ENCODE data around the gene ERC1. TPM values are rescaled to one million over a fixed set of nuclear protein-coding genes. Genes with fewer than 3 reads are reported as not detected.

ERC1 gene
- total and polyA plus RNA-seq, 7 donors: 5.4 to 97.8 (median 34.6) TPM

DNA sequence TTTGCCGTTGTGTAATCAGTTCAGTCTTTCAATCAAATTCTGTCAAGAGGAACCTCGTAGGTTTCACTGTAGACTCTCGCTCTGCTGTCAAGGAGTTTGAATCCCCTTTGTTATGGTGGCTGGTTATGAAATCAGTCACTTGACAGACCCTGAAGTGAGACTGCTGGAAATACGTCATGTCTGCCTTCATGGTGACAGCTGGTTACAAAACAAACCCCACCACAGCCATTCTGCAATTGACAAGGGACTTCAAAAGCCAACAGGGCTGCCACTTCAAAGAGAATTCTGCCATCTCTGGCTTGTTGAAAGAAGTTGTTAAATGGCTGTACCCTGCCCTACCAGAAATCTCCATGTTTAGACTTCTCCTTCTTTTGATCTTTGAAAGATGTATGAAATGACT is 286.9 kb downstream of the ERC1 start:
- Histone ChIP-seq H3K27ac (no peak overlapping the region), H3K4me3 (no peak overlapping the region), H3K27me3 (no peaks in the 10 kb centered on the region), H3K36me3 (no peaks in the 10 kb centered on the region), H3K9me3 (no peaks in the 10 kb centered on the region), H3K4me1 (peaks cover 0 to 25% (median 18%) of the 10 kb centered on the region in 4 donors)
- TF ChIP-seq POLR2A (IDR thresholded peaks at IDR 0.05): no peak
- TF ChIP-seq EP300 (IDR thresholded peaks at IDR 0.05): no peak
- TF ChIP-seq POLR2AphosphoS5 (IDR thresholded peaks at IDR 0.05): no peak
- TF ChIP-seq CTCF (IDR thresholded peaks at IDR 0.05): no peak
- intact Hi-C loops (cut with DNase I): no loop called here
- no peak for DNase-seq
- whole genome bisulfite sequencing, 2 donors: 69 to 89% methylated on average over 4 of the region's 4 CpGs

DNA sequence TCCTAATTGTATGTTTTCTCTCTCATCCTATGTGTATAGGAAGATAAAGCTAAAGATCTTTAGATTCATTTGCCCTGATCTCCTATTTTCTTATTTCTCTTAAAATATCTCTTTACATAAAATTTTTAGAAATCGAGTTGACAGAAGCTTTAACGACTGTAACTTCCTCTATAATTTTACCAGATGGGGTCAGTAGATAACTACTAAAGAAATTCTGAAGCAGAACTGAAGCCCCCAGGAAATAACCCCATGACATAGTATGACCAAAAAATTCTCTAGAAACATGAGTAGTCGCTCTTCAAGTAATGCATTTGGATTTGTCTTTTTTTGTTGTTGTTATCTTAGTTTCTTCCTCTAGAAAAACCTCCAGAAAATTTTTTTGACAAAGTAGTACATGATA is 288.0 kb downstream of the ERC1 start:
- no peak for DNase-seq
- peak in 1 of 4 experiments; percentile 14 for TF ChIP-seq CTCF (IDR thresholded peaks at IDR 0.05)
- TF ChIP-seq EP300 (IDR thresholded peaks at IDR 0.05): no peak
- Histone ChIP-seq H3K9me3 (no peaks in the 10 kb centered on the region), H3K27ac (no peak overlapping the region), H3K4me3 (no peak overlapping the region), H3K36me3 (no peaks in the 10 kb centered on the region), H3K27me3 (no peaks in the 10 kb centered on the region), H3K4me1 (peaks cover 4 to 37% (median 28%) of the 10 kb centered on the region in 4 donors)
- intact Hi-C loops (cut with DNase I): no loop called here
- WGBS, 2 donors: 35 to 49% methylated on average over 3 of the region's 3 CpGs

DNA sequence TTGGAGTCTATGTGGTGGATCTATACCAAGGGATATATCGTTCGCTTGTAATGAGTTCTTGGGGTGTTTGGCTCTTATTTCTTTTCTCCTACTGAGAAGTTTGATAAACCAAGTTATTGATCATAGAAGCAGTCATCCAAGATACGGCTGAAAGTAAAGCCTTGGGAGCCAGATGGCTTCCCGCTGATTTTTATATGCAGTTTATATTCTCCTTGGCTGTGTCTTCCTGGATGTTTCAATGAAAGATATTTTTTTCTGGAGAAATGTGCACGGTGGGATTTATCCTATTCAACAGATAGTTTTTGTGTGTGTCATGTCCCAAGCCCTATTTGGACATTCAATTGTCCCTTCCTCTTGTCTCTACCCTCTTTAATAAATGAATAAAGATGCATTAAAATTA is 289.0 kb downstream of the ERC1 start:
- no peak overlapping the region for H3K27ac ChIP-seq
- no peaks in the 10 kb centered on the region for H3K36me3 ChIP-seq
- intact Hi-C loops (cut with DNase I): loop anchor here (5.0 kb wide), 2 partner anchors 73 to 312 kb away; partner anchors contain the start of gene FBXL14
- WGBS, 2 donors: 92 to 94% methylated on average over 5 of the region's 5 CpGs
- DNase-seq: no peak
- no peak overlapping the region for H3K4me3 ChIP-seq
- TF ChIP-seq POLR2A (IDR thresholded peaks at IDR 0.05): no peak
- TF ChIP-seq EP300 (IDR thresholded peaks at IDR 0.05): no peak
- TF ChIP-seq CTCF (IDR thresholded peaks at IDR 0.05): no peak
- no peak for TF ChIP-seq POLR2AphosphoS5 (IDR thresholded peaks at IDR 0.05)
- peaks cover 4 to 37% (median 31%) of the 10 kb centered on the region in 4 donors for H3K4me1 ChIP-seq
- no peaks in the 10 kb centered on the region for H3K27me3 ChIP-seq
- H3K9me3 ChIP-seq: no peaks in the 10 kb centered on the region

- Histone ChIP-seq H3K36me3 (no peaks in the 10 kb centered on the region), H3K4me1 (peaks cover 4 to 37% (median 31%) of the 10 kb centered on the region in 4 donors), H3K9me3 (no peaks in the 10 kb centered on the region), H3K4me3 (no peak overlapping the region), H3K27ac (peak overlapping the region; percentile 62 to 86 (median 72)), H3K27me3 (no peaks in the 10 kb centered on the region)
- TF ChIP-seq EP300 (IDR thresholded peaks at IDR 0.05) (no peak), POLR2A (IDR thresholded peaks at IDR 0.05) (no peak), CTCF (IDR thresholded peaks at IDR 0.05) (no peak), POLR2AphosphoS5 (IDR thresholded peaks at IDR 0.05) (no peak)
- 82 to 86% methylated on average over 7 of the region's 7 CpGs for WGBS, 2 donors
- intact Hi-C loops (cut with DNase I): loop anchor here (5.0 kb wide), 2 partner anchors 75 to 310 kb away; partner anchors contain the start of gene FBXL14
- no peak for DNase-seq
Observed at GRCh38 chr12:1281683-1282366, 290.8 kb downstream of the ERC1 start.
